PC-9 (cell line): Measurements from ENCODE around the gene MYO18B. TPM values are rescaled to one million over a fixed set of nuclear protein-coding genes. Genes with fewer than 3 reads are reported as not detected.

ENCODE experiments used
- BruUV-seq: library from RNA; stranded (reverse); fragments of 400-500 nt; replicated peaks from 2 replicates; lab custom pipeline; 2021; lab: Mats Ljungman, UMichigan
- CTCF ChIA-PET: fragments of 300-600 bp; sonication (Branson Sonifier 250); formaldehyde crosslinking; loops from one replicate; lab custom pipeline; 2022; ENCODE audit warnings: antibody characterized with exemption; lab: Charles Lee
- POLR2A ChIA-PET: fragments of 300-600 bp; sonication (Branson Sonifier 250); formaldehyde crosslinking; loops from one replicate; lab custom pipeline; 2022; ENCODE audit warnings: antibody characterized with exemption; ENCODE audit not compliant: unreplicated experiment; lab: Charles Lee
- DNase-seq, 2 experiments: peaks; one replicate each; pipeline versions ENCODE4 v3.0.0 to v3.0.0-alpha.2; 2015 to 2022; ENCODE audit warnings: mixed read lengths in 1 of 2
- H2AFZ ChIP-seq: fragments of 200-600 bp; sonication (generic); 2 replicates; pipeline ENCODE4 v1.8.1; 2017; ENCODE audit warnings: antibody characterized with exemption
- H3F3A ChIP-seq: fragments of 200-600 bp; sonication (generic); 2 replicates; pipeline ENCODE4 v1.8.1; 2017; ENCODE audit warnings: antibody characterized with exemption, mild to moderate bottlenecking, low read depth; ENCODE audit not compliant: insufficient read depth
- H3K27ac ChIP-seq: fragments of 200-600 bp; sonication (generic); 2 replicates; pipeline ENCODE4 v1.6.1; 2016; ENCODE audit warnings: mixed run types
- H3K27me3 ChIP-seq: fragments of 200-600 bp; sonication (generic); 2 replicates; pipeline ENCODE4 v1.6.1; 2016; ENCODE audit warnings: low read depth, mixed run types; ENCODE audit not compliant: insufficient read depth
- H3K36me3 ChIP-seq: fragments of 200-600 bp; sonication (generic); 2 replicates; pipeline ENCODE4 v1.6.1; 2016; ENCODE audit warnings: low read depth, mixed run types
- H3K4me1 ChIP-seq: fragments of 200-600 bp; sonication (generic); replicated peaks from 2 replicates; pipeline ENCODE4 v1.6.1; 2016; ENCODE audit warnings: mixed run types; ENCODE audit not compliant: insufficient read depth
- H3K4me2 ChIP-seq: fragments of 200-600 bp; sonication (generic); 2 replicates; pipeline ENCODE4 v1.6.1; 2017; ENCODE audit warnings: mixed run types
- H3K4me3 ChIP-seq: fragments of 200-600 bp; sonication (generic); 2 replicates; pipeline ENCODE4 v1.6.1; 2016; ENCODE audit warnings: mixed run types
- H3K79me2 ChIP-seq: fragments of 200-600 bp; sonication (generic); 2 replicates; pipeline ENCODE4 v1.6.1; 2017; ENCODE audit warnings: low read depth, mixed run types
- H3K9me2 ChIP-seq: fragments of 200-600 bp; sonication (generic); 2 replicates; pipeline ENCODE4 v1.8.1; 2017; ENCODE audit warnings: mild to moderate bottlenecking; ENCODE audit not compliant: insufficient read depth
- H3K9me3 ChIP-seq: fragments of 200-600 bp; sonication (generic); 2 replicates; pipeline ENCODE4 v1.8.1; 2016; ENCODE audit warnings: low read depth; ENCODE audit not compliant: insufficient read depth
- H4K20me1 ChIP-seq: fragments of 200-600 bp; sonication (generic); 2 replicates; pipeline ENCODE4 v1.8.1; 2017; ENCODE audit not compliant: insufficient read depth
- EZH2 ChIP-seq: fragments of 200-600 bp; sonication (generic); IDR thresholded peaks from 2 replicates; pipeline ENCODE4 v1.8.0; 2017; ENCODE audit warnings: antibody characterized with exemption, low read depth
- intact Hi-C: fragments of 100-400 bp; cut with micrococcal nuclease; formaldehyde crosslinking; loops from one replicate; pipeline ENCODE4 v1.10.0; 2022; ENCODE audit not compliant: unreplicated experiment
- total RNA-seq: library from RNA; stranded (reverse); gene quantifications from 2 replicates; pipeline ENCODE4 v1.2.3, GENCODE V29; 2021
- TF ChIP-seq, protein P1 (sequence below): fragments of 200-600 bp; sonication (generic); conservative IDR thresholded peaks from 2 replicates; pipeline ENCODE4 v1.6.1; 2017; ENCODE audit warnings: mixed run types, antibody characterized with exemption, mild to moderate bottlenecking, moderate library complexity

MYO18B gene
- total RNA-seq, 1 experiment from 2014 or later: not detected

DNA sequence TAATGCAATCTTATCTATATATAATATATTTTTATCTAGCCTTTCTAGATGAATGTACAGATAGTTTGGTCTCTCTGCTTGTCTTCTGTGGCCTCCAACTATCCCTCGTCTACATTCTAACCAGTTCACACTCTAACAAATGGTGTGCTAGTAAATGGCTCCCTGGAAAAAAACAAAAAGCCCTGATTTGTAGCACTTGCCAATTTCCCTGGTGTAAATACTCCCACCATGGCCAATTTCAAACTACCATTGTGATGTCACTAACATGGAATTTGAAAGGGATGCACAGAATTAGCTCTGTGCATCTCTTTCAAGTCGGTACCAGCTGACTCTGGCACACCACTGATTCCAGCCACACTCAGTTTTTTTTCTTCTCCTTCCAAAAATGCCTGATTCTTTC, 154.6 kb downstream of the MYO18B start:
- TF ChIP-seq, protein P1, sequence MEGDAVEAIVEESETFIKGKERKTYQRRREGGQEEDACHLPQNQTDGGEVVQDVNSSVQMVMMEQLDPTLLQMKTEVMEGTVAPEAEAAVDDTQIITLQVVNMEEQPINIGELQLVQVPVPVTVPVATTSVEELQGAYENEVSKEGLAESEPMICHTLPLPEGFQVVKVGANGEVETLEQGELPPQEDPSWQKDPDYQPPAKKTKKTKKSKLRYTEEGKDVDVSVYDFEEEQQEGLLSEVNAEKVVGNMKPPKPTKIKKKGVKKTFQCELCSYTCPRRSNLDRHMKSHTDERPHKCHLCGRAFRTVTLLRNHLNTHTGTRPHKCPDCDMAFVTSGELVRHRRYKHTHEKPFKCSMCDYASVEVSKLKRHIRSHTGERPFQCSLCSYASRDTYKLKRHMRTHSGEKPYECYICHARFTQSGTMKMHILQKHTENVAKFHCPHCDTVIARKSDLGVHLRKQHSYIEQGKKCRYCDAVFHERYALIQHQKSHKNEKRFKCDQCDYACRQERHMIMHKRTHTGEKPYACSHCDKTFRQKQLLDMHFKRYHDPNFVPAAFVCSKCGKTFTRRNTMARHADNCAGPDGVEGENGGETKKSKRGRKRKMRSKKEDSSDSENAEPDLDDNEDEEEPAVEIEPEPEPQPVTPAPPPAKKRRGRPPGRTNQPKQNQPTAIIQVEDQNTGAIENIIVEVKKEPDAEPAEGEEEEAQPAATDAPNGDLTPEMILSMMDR: no peak
- no peak for TF ChIP-seq EZH2
- no peak overlapping the region for H2AFZ ChIP-seq
- H3K27ac ChIP-seq: no peak overlapping the region
- no peaks in the 10 kb centered on the region for H3K36me3 ChIP-seq
- ChIA-PET POLR2A (no interaction called here), CTCF (no interaction called here)
- no peaks in the 10 kb centered on the region for H4K20me1 ChIP-seq
- no peaks in the 10 kb centered on the region for H3K9me2 ChIP-seq
- no peaks in the 10 kb centered on the region for H3F3A ChIP-seq
- H3K27me3 ChIP-seq: no peaks in the 10 kb centered on the region; the same call in 1 of the 2 replicates
- DNase-seq: no peak
- no peak overlapping the region for H3K4me3 ChIP-seq
- no peak overlapping the region for H3K4me2 ChIP-seq
- no peaks in the 10 kb centered on the region for H3K4me1 ChIP-seq
- no peaks in the 10 kb centered on the region for H3K9me3 ChIP-seq
- BruUV-seq: no TSS peak
- intact Hi-C loops: no loop called here
- no peaks in the 10 kb centered on the region for H3K79me2 ChIP-seq

DNA sequence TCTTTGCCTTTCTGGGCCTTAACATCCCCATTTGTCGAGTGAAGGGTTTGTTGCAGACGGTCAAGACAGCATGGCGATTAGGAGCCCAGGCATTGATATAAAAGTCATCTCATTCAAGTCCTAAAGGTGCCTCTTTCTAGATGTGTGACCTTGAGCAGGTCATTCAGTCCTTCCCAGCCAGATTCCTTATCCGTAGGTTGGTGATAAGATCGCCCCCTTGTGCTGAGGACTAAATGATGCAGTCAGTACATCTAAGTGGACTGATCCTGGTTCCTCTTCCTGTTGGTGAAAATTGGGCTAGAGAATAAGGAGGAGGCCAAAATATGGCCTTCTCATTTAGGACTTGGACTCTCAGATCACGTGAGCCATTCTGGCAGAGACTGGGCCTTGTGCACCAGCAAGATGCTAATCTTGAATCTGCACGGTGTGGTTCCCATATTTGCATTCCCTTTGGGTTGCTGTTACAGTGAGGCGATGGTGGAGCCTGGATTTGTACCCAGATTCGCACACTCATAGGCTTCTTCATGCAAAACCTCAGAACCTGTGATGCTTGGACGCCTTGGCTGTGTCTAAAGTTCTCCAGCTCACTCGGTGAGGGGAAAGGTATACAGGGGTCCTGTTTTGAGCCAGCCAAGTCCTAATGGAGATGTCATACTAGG, 156.8 kb downstream of the MYO18B start:
- no TSS peak for BruUV-seq
- Histone ChIP-seq H3K27me3 (peaks cover 5% of the 10 kb centered on the region; the same call in 1 of the 2 replicates), H3K9me3 (no peaks in the 10 kb centered on the region), H3K4me1 (no peaks in the 10 kb centered on the region), H3K4me2 (no peak overlapping the region), H3K79me2 (no peaks in the 10 kb centered on the region), H3K27ac (no peak overlapping the region), H3K9me2 (no peaks in the 10 kb centered on the region), H3F3A (no peaks in the 10 kb centered on the region), H3K4me3 (no peak overlapping the region), H4K20me1 (no peaks in the 10 kb centered on the region), H2AFZ (no peak overlapping the region), H3K36me3 (no peaks in the 10 kb centered on the region)
- ChIA-PET POLR2A (no interaction called here), CTCF (no interaction called here)
- no peak for DNase-seq
- TF ChIP-seq EZH2: no peak
- TF ChIP-seq, protein P1: peak; percentile 38; the same call in 1 of the 2 replicates
- intact Hi-C loops: no loop called here

DNA sequence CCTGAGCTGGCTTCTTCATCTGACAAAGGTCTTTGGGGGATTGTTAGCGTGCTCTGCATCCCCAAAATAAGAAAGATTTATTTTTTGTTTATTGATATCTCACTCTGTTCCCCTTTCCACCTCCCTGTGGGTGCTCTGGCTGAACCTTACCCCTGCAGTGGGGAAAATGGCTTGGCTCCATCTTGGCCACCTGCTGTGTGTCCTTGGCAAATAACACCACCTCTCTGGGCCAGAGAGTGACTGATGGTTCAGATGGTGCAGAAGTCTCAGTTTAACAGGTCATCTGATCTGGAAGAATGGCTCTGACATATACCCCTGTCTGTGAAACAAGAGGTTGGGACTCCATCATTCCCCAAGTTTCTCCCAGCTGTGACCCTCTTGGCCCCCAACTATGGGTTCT, 157.6 kb downstream of the MYO18B start:
- H3K4me1 ChIP-seq: no peaks in the 10 kb centered on the region
- peaks cover 5% of the 10 kb centered on the region; the same call in 1 of the 2 replicates for H3K27me3 ChIP-seq
- H3K27ac ChIP-seq: no peak overlapping the region
- no peaks in the 10 kb centered on the region for H3K9me2 ChIP-seq
- no peak for DNase-seq
- H2AFZ ChIP-seq: no peak overlapping the region
- TF ChIP-seq, protein P1: no peak
- TF ChIP-seq EZH2: no peak
- no peaks in the 10 kb centered on the region for H3F3A ChIP-seq
- no TSS peak for BruUV-seq
- no peak overlapping the region for H3K4me3 ChIP-seq
- intact Hi-C loops: no loop called here
- ChIA-PET POLR2A (no interaction called here), CTCF (no interaction called here)
- H4K20me1 ChIP-seq: no peaks in the 10 kb centered on the region
- H3K9me3 ChIP-seq: no peaks in the 10 kb centered on the region
- H3K4me2 ChIP-seq: no peak overlapping the region
- no peaks in the 10 kb centered on the region for H3K79me2 ChIP-seq
- H3K36me3 ChIP-seq: no peaks in the 10 kb centered on the region
